Left lung (tissue), 10 donors: ENCODE results near the gene OCRL. TPM values are rescaled to one million over a fixed set of nuclear protein-coding genes. Genes with fewer than 3 reads are reported as not detected.
"Not testable (repeated sequence)": the region's sequence is repeated elsewhere in the genome, so short reads cannot be mapped to it uniquely, and the experiment has no call there.

Experiments
- ATAC-seq: fragments of 200-7000 bp; cut with Tn5 transposase; one replicate; pipeline ENCODE4 v1.9.1; 2020; ENCODE audit warnings: moderate library complexity
- DNase-seq, 4 donors: peaks; one replicate each; pipeline ENCODE4 v3.0.0-alpha.2; 2013 to 2020
- H3K27ac ChIP-seq, 2 donors: fragments of 200-600 bp; sonication (generic) in 1 of 2; one replicate each; pipeline versions ENCODE4 v1.5.0 to v1.8.0; 2020 to 2021
- H3K27me3 ChIP-seq, 2 donors: fragments of 200-600 bp; sonication (generic) in 1 of 2; one replicate each; pipeline versions ENCODE4 v1.5.0 to v1.8.0; 2020 to 2021
- H3K36me3 ChIP-seq, 2 donors: fragments of 200-600 bp; sonication (generic) in 1 of 2; one replicate each; pipeline versions ENCODE4 v1.5.0 to v1.8.0; 2020 to 2021
- H3K4me1 ChIP-seq, 2 donors: fragments of 200-600 bp; one replicate each; pipeline ENCODE4 v1.8.0; 2021
- H3K4me3 ChIP-seq, 2 donors: fragments of 200-600 bp; sonication (generic) in 1 of 2; one replicate each; pipeline versions ENCODE4 v1.5.0 to v1.8.0; 2020 to 2021; ENCODE audit warnings: mild to moderate bottlenecking in 1 of 2
- H3K9me3 ChIP-seq, 2 donors: fragments of 200-600 bp; sonication (generic) in 1 of 2; one replicate each; pipeline versions ENCODE4 v1.5.0 to v1.8.0; 2020 to 2021
- CTCF ChIP-seq, 2 donors: fragments of 200-600 bp; sonication (generic) in 1 of 2; IDR thresholded peaks; one replicate each; pipeline versions ENCODE4 v1.5.0 to v1.8.0; 2021; ENCODE audit warnings: antibody characterized with exemption in 2 of 2
- intact Hi-C, 2 donors: fragments of 100-400 bp; cut with DNase I; formaldehyde crosslinking; loops; one replicate each; pipeline versions ENCODE4 v1.11.2 to v1.14.2; 2022
- polyA plus RNA-seq, 6 donors: library from polyadenylated mRNA; unstranded; fragments of 120-200 nt; gene quantifications; one replicate each; pipeline ENCODE4 v1.2.1, GENCODE V29; 2013; ENCODE audit not compliant: insufficient read length in 6 of 6
- total RNA-seq, 2 donors: library from RNA; stranded (reverse); fragmentation: NEBNext Ultra II Directional; extraction: Animal tissue kit (Norgen Biotek cat#: 25700); gene quantifications; one replicate each; pipeline ENCODE4 v1.2.1, GENCODE V29; 2021
- donor health status: DM: no; HTN: yes; CAD: no.
- donor health status: DM: no; HTN: no; CAD: no.

Gene OCRL
- total and polyA plus RNA-seq, 8 donors: 21.3 to 30.2 (median 27.5) TPM

- Histone ChIP-seq H3K4me3 (no peak overlapping the region), H3K4me1 (no peaks in the 10 kb centered on the region), H3K27me3 (peaks cover 0 to 2% of the 10 kb centered on the region in 2 donors), H3K9me3 (no peaks in the 10 kb centered on the region), H3K27ac (no peak overlapping the region), H3K36me3 (peaks cover 0 to 50% of the 10 kb centered on the region in 2 donors)
- intact Hi-C loops: no loop called here
- no peak for DNase-seq
- no peak for TF ChIP-seq CTCF (IDR thresholded peaks at IDR 0.05)
- ATAC-seq: no peak
Measured at GRCh38 chrX:129572422-129572821, 32.4 kb downstream of the OCRL start.

- intact Hi-C loops, H3K9me3 ChIP-seq, H3K4me1 ChIP-seq, H3K4me3 ChIP-seq, ATAC-seq, H3K27me3 ChIP-seq, DNase-seq, H3K27ac ChIP-seq: not testable (repeated sequence)
- peaks cover 0 to 42% of the 10 kb centered on the region in 2 donors for H3K36me3 ChIP-seq
Measured at GRCh38 chrX:129573652-129574051, 33.6 kb downstream of the OCRL start.

- peaks cover 0 to 36% of the 10 kb centered on the region in 2 donors for H3K36me3 ChIP-seq
- intact Hi-C loops: no loop called here
- no peaks in the 10 kb centered on the region for H3K4me1 ChIP-seq
- TF ChIP-seq CTCF (IDR thresholded peaks at IDR 0.05): no peak
- ATAC-seq: no peak
- no peak overlapping the region for H3K27ac ChIP-seq
- no peaks in the 10 kb centered on the region for H3K9me3 ChIP-seq
- no peak overlapping the region for H3K4me3 ChIP-seq
- DNase-seq: no peak
- H3K27me3 ChIP-seq: peaks cover 0 to 2% of the 10 kb centered on the region in 2 donors
Measured at GRCh38 chrX:129574214-129574613, 34.2 kb downstream of the OCRL start.

GRCh38 chrX:129576539-129576938 is 36.5 kb downstream of the OCRL start:
- intact Hi-C loops: no loop called here
- H3K36me3 ChIP-seq: peaks cover 0 to 22% of the 10 kb centered on the region in 2 donors
- DNase-seq: no peak
- no peak for ATAC-seq
- H3K27me3 ChIP-seq: peaks cover 0 to 2% of the 10 kb centered on the region in 2 donors
- H3K27ac ChIP-seq: no peak overlapping the region
- no peaks in the 10 kb centered on the region for H3K9me3 ChIP-seq
- H3K4me3 ChIP-seq: no peak overlapping the region
- no peaks in the 10 kb centered on the region for H3K4me1 ChIP-seq
- no peak for TF ChIP-seq CTCF (IDR thresholded peaks at IDR 0.05)

- DNase-seq (peak in 1 of 4 donors; percentile 24), ATAC-seq (peak; percentile 69)
- Histone ChIP-seq H3K27me3 (peaks cover 0 to 2% of the 10 kb centered on the region in 2 donors), H3K9me3 (no peaks in the 10 kb centered on the region), H3K4me1 (no peaks in the 10 kb centered on the region), H3K4me3 (no peak overlapping the region), H3K36me3 (peaks cover 0 to 22% of the 10 kb centered on the region in 2 donors), H3K27ac (no peak overlapping the region)
- intact Hi-C loops: no loop called here
- TF ChIP-seq CTCF (IDR thresholded peaks at IDR 0.05): no peak
Measured at GRCh38 chrX:129577473-129577872, 37.4 kb downstream of the OCRL start.

- no peak for DNase-seq
- no peak overlapping the region for H3K27ac ChIP-seq
- H3K4me3 ChIP-seq: no peak overlapping the region
- H3K27me3 ChIP-seq: peaks cover 0 to 2% of the 10 kb centered on the region in 2 donors
- no peak for TF ChIP-seq CTCF (IDR thresholded peaks at IDR 0.05)
- peaks cover 0 to 22% of the 10 kb centered on the region in 2 donors for H3K36me3 ChIP-seq
- no peak for ATAC-seq
- H3K4me1 ChIP-seq: no peaks in the 10 kb centered on the region
- intact Hi-C loops: no loop called here
- H3K9me3 ChIP-seq: no peaks in the 10 kb centered on the region
Measured at GRCh38 chrX:129577877-129578276, 37.8 kb downstream of the OCRL start.
